MM.1S (cell line): ENCODE measurements around the gene CSN2.

Experiments used
- DNase-seq: peaks from one replicate; pipeline ENCODE4 v3.0.0-alpha.2; 2015
- H2AFZ ChIP-seq: fragments of 300-600 bp; sonication (generic); 2 replicates; pipeline ENCODE4 v1.6.0; 2016; ENCODE audit warnings: antibody characterized with exemption, low read length
- H3F3A ChIP-seq: fragments of 300-600 bp; sonication (generic); 2 replicates; pipeline ENCODE4 v1.6.1; 2016; ENCODE audit warnings: mild to moderate bottlenecking, antibody characterized with exemption, low read length, moderate library complexity, mixed read lengths; ENCODE audit not compliant: insufficient read depth
- H3K27ac ChIP-seq: fragments of 300-600 bp; sonication (generic); 2 replicates; pipeline ENCODE4 v1.5.1; 2016; ENCODE audit warnings: mild to moderate bottlenecking, low read length
- H3K27me3 ChIP-seq: fragments of 300-600 bp; sonication (generic); replicated peaks from 2 replicates; pipeline ENCODE4 v1.6.0; 2016; ENCODE audit warnings: low read length; ENCODE audit not compliant: insufficient read depth
- H3K36me3 ChIP-seq: fragments of 300-600 bp; sonication (generic); replicated peaks from 2 replicates; pipeline ENCODE4 v1.6.1; 2016; ENCODE audit warnings: mild to moderate bottlenecking, low read length, mixed read lengths; ENCODE audit not compliant: insufficient read depth
- H3K4me1 ChIP-seq: fragments of 300-600 bp; sonication (generic); 2 replicates; pipeline ENCODE4 v1.6.1; 2016; ENCODE audit warnings: low read length, mixed read lengths
- H3K4me2 ChIP-seq: fragments of 300-600 bp; sonication (generic); 2 replicates; pipeline ENCODE4 v1.6.0; 2016; ENCODE audit warnings: low read depth, low read length
- H3K4me3 ChIP-seq: fragments of 300-600 bp; sonication (generic); 2 replicates; pipeline ENCODE4 v1.5.1; 2016; ENCODE audit warnings: low read length, mixed read lengths
- H3K79me2 ChIP-seq: fragments of 300-600 bp; sonication (generic); 2 replicates; pipeline ENCODE4 v1.6.1; 2016; ENCODE audit warnings: mixed run types, low read length, mixed read lengths
- H3K9ac ChIP-seq: fragments of 300-600 bp; sonication (generic); 2 replicates; pipeline ENCODE4 v1.6.1; 2016; ENCODE audit warnings: low read length, mixed read lengths
- H3K9me2 ChIP-seq: fragments of 300-600 bp; sonication (generic); replicated peaks from 2 replicates; pipeline ENCODE4 v1.6.1; 2016; ENCODE audit warnings: mild to moderate bottlenecking, low read length, mixed read lengths; ENCODE audit not compliant: insufficient read depth
- H3K9me3 ChIP-seq: fragments of 300-600 bp; sonication (generic); replicated peaks from 2 replicates; pipeline ENCODE4 v1.6.1; 2016; ENCODE audit warnings: mild to moderate bottlenecking, low read length, mixed read lengths; ENCODE audit not compliant: insufficient read depth
- H4K20me1 ChIP-seq: fragments of 300-600 bp; sonication (generic); 2 replicates; pipeline ENCODE4 v1.6.1; 2016; ENCODE audit warnings: mild to moderate bottlenecking, low read length, moderate library complexity, mixed read lengths; ENCODE audit not compliant: insufficient read depth
- EZH2 ChIP-seq: fragments of 300-600 bp; sonication (generic); optimal IDR thresholded peaks from 2 replicates; pipeline ENCODE3; 2017; ENCODE audit warnings: low read depth, mild to moderate bottlenecking, antibody characterized with exemption, low read length, mixed read lengths
- EZH2phosphoT487 ChIP-seq: fragments of 300-600 bp; sonication (generic); IDR thresholded peaks from 2 replicates; pipeline ENCODE4 v1.6.1; 2018; ENCODE audit warnings: antibody characterized with exemption, low read length
- TF ChIP-seq, protein P1 (sequence below): fragments of 300-600 bp; sonication (generic); IDR thresholded peaks from 2 replicates; pipeline ENCODE4 v1.5.1; 2016; ENCODE audit warnings: antibody characterized with exemption, low read length, mixed read lengths

CSN2 gene

DNA sequence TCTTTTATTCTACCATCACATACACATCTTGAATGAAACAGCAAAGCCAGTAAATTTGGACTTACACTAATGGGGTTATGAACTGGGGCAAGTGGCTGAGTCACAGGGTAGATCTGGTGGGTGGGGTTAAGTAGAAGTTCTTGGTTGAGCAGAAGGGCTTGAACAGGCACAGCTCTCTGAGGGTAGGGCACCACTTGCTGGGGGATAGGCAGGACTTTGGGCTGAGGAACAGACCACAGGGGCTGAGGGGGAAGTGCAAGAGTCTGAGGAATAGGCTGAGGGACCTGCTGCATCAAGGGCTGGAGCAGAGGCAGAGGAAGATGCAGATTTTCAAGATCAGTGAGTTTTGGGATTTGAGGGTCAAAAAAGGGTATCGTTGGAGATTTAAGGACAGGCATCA is 8.3 kb downstream of the CSN2 start:
- H3K4me3 ChIP-seq = no peak overlapping the region
- no peaks in the 10 kb centered on the region for H3K4me1 ChIP-seq
- no peak overlapping the region for H3K9ac ChIP-seq
- H3K79me2 ChIP-seq = no peaks in the 10 kb centered on the region
- H3F3A ChIP-seq = no peaks in the 10 kb centered on the region
- no peak for DNase-seq
- H3K9me3 ChIP-seq = no peaks in the 10 kb centered on the region
- H3K27me3 ChIP-seq = no peaks in the 10 kb centered on the region
- no peak overlapping the region for H2AFZ ChIP-seq
- TF ChIP-seq EZH2 (no peak), EZH2phosphoT487 (no peak)
- TF ChIP-seq, protein P1, sequence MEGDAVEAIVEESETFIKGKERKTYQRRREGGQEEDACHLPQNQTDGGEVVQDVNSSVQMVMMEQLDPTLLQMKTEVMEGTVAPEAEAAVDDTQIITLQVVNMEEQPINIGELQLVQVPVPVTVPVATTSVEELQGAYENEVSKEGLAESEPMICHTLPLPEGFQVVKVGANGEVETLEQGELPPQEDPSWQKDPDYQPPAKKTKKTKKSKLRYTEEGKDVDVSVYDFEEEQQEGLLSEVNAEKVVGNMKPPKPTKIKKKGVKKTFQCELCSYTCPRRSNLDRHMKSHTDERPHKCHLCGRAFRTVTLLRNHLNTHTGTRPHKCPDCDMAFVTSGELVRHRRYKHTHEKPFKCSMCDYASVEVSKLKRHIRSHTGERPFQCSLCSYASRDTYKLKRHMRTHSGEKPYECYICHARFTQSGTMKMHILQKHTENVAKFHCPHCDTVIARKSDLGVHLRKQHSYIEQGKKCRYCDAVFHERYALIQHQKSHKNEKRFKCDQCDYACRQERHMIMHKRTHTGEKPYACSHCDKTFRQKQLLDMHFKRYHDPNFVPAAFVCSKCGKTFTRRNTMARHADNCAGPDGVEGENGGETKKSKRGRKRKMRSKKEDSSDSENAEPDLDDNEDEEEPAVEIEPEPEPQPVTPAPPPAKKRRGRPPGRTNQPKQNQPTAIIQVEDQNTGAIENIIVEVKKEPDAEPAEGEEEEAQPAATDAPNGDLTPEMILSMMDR = no peak
- no peaks in the 10 kb centered on the region for H3K9me2 ChIP-seq
- no peak overlapping the region for H3K4me2 ChIP-seq
- H4K20me1 ChIP-seq = no peaks in the 10 kb centered on the region
- H3K27ac ChIP-seq = no peak overlapping the region
- no peaks in the 10 kb centered on the region for H3K36me3 ChIP-seq

DNA sequence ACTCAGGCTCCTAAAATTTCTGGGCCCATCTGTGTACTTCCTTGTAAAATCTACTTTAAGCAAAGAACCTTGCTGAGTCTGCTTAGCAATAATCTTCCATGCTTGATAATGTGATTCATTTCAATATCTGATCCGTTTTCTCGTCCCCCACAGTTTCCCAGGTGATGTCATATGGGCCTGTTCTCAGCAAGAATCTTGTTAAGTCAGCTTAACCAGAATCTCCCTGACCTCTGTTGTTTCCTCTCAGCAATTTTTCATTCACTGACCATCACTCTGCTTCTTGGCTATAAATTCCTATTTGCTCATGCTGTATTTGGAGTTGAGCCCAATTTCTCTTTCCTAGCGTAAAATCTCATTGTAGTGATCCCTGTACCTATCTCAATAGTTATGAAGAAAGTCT is 13.9 kb downstream of the CSN2 start:
- DNase-seq = no peak
- Histone ChIP-seq H4K20me1 (no peaks in the 10 kb centered on the region), H3K9me3 (no peaks in the 10 kb centered on the region)

DNA sequence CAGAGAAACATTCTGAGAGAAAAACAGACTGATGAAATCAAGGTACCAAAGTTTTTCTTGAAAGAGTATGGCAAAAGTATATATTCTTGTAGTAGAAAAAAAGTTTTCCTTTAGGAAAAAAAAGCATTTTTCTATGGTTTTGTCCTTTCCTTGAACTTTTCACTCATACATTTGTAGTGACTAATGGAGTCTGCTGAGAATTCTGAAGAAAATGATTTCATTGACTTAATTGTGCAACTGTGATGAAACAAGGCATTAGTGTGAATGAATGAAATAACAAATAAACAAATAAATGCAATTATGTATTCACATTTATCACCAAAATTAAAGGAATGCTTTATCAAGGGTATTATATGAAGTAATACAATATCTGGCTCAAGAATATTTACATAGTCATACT is 29.0 kb downstream of the CSN2 start:
- no peaks in the 10 kb centered on the region for H3K79me2 ChIP-seq
- no peaks in the 10 kb centered on the region for H3K27me3 ChIP-seq
- no peaks in the 10 kb centered on the region for H3K36me3 ChIP-seq
- H3K4me1 ChIP-seq = no peaks in the 10 kb centered on the region
- H3K9me2 ChIP-seq = no peaks in the 10 kb centered on the region
- H3K4me2 ChIP-seq = no peak overlapping the region
- H3K9me3 ChIP-seq = no peaks in the 10 kb centered on the region
- TF ChIP-seq, protein P1 = no peak
- no peak for TF ChIP-seq EZH2
- TF ChIP-seq EZH2phosphoT487 = no peak
- H3K27ac ChIP-seq = no peak overlapping the region
- DNase-seq = no peak
- H3K9ac ChIP-seq = no peak overlapping the region
- H3F3A ChIP-seq = no peaks in the 10 kb centered on the region
- H3K4me3 ChIP-seq = no peak overlapping the region
- H4K20me1 ChIP-seq = no peaks in the 10 kb centered on the region
- no peak overlapping the region for H2AFZ ChIP-seq

More for the DNA sequence above, 13.9 kb downstream of the CSN2 start:
- Histone ChIP-seq H3K27me3 (no peaks in the 10 kb centered on the region), H3K27ac (no peak overlapping the region), H2AFZ (no peak overlapping the region), H3K79me2 (no peaks in the 10 kb centered on the region), H3K4me2 (no peak overlapping the region), H3K4me3 (no peak overlapping the region), H3K9me2 (no peaks in the 10 kb centered on the region), H3K9ac (no peak overlapping the region), H3K4me1 (no peaks in the 10 kb centered on the region), H3F3A (no peaks in the 10 kb centered on the region), H3K36me3 (no peaks in the 10 kb centered on the region)
- TF ChIP-seq EZH2 = no peak
- TF ChIP-seq, protein P1 = no peak
- no peak for TF ChIP-seq EZH2phosphoT487
